Nucleus accumbens (tissue), 56 donors: ENCODE data around the gene HFM1.
A peak's percentile ranks its signal among the peaks of the same experiment; 100 is the strongest.
"Not testable (repeated sequence)": the region's sequence is repeated elsewhere in the genome, so short reads cannot be mapped to it uniquely, and the experiment has no call there.

Experiments used
- DNase-seq, 56 donors: peaks; one replicate each; lab custom pipeline; 2025; lab: John Stamatoyannopoulos, UW

The HFM1 gene

GRCh38 chr1:91381844-91382243 lies 22.8 kb downstream of the HFM1 start:
- no peak for DNase-seq

GRCh38 chr1:91374086-91374485 lies 30.6 kb downstream of the HFM1 start:
- DNase-seq = no peak

- not testable (repeated sequence) for DNase-seq
These were observed 32.4 kb downstream of the HFM1 start for GRCh38 chr1:91372230-91372629.

- DNase-seq = no peak
These were observed 55.1 kb downstream of the HFM1 start for GRCh38 chr1:91349524-91349923.

GRCh38 chr1:91346824-91347223 lies 57.8 kb downstream of the HFM1 start:
- no peak for DNase-seq

- no peak for DNase-seq
These were observed 59.1 kb downstream of the HFM1 start for GRCh38 chr1:91345395-91346005.

GRCh38 chr1:91338501-91338900 lies 66.1 kb downstream of the HFM1 start:
- no peak for DNase-seq

GRCh38 chr1:91335603-91336002 lies 69.0 kb downstream of the HFM1 start:
- no peak for DNase-seq

- DNase-seq = no peak
These were observed 69.8 kb downstream of the HFM1 start for GRCh38 chr1:91334856-91335255.

- no peak for DNase-seq
These were observed 79.2 kb downstream of the HFM1 start for GRCh38 chr1:91325456-91325855.

GRCh38 chr1:91314643-91315042 lies 90.0 kb downstream of the HFM1 start:
- no peak for DNase-seq

GRCh38 chr1:91311672-91312071 lies 93.0 kb downstream of the HFM1 start:
- no peak for DNase-seq

- no peak for DNase-seq
These were observed 96.1 kb downstream of the HFM1 start for GRCh38 chr1:91308544-91308943.

- DNase-seq = no peak
These were observed 96.7 kb downstream of the HFM1 start for GRCh38 chr1:91307784-91308409.

GRCh38 chr1:91303165-91303564 lies 101.5 kb downstream of the HFM1 start:
- DNase-seq = no peak

GRCh38 chr1:91288843-91289553 lies 115.6 kb downstream of the HFM1 start:
- DNase-seq = not testable (repeated sequence)

- not testable (repeated sequence) for DNase-seq
These were observed 117.7 kb downstream of the HFM1 start for GRCh38 chr1:91286962-91287317.

GRCh38 chr1:91286259-91286961 lies 118.2 kb downstream of the HFM1 start:
- DNase-seq = not testable (repeated sequence)

- DNase-seq = no peak
These were observed 121.3 kb downstream of the HFM1 start for GRCh38 chr1:91283421-91283726.

GRCh38 chr1:91282695-91283420 lies 121.8 kb downstream of the HFM1 start:
- DNase-seq = peak in 42 of 56 donors; percentile 1 to 79 (median 24)

GRCh38 chr1:91281782-91282181 lies 122.9 kb downstream of the HFM1 start:
- DNase-seq = no peak
